Measurements from ENCODE around the gene NR3C2.

GRCh38 chr4:148248824-148249223 is 193.4 kb downstream of the NR3C2 start:
- TF ChIP-seq, protein P1, sequence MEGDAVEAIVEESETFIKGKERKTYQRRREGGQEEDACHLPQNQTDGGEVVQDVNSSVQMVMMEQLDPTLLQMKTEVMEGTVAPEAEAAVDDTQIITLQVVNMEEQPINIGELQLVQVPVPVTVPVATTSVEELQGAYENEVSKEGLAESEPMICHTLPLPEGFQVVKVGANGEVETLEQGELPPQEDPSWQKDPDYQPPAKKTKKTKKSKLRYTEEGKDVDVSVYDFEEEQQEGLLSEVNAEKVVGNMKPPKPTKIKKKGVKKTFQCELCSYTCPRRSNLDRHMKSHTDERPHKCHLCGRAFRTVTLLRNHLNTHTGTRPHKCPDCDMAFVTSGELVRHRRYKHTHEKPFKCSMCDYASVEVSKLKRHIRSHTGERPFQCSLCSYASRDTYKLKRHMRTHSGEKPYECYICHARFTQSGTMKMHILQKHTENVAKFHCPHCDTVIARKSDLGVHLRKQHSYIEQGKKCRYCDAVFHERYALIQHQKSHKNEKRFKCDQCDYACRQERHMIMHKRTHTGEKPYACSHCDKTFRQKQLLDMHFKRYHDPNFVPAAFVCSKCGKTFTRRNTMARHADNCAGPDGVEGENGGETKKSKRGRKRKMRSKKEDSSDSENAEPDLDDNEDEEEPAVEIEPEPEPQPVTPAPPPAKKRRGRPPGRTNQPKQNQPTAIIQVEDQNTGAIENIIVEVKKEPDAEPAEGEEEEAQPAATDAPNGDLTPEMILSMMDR (IDR thresholded peaks at IDR 0.05) = no peak
- TF ChIP-seq ZFX (IDR thresholded peaks at IDR 0.05; ENCODE audit: borderline replicate concordance) = no peak
